Breast epithelium (tissue), 3 donors: Measurements from ENCODE around the gene MMD2.

Experiments
- POLR2A ChIP-seq: fragments of 450-650 bp; IDR thresholded peaks from one replicate; pipeline ENCODE4 v1.6.1; 2016; ENCODE audit warnings: antibody characterized with exemption, mild to moderate bottlenecking, moderate library complexity
- POLR2AphosphoS5 ChIP-seq, 3 donors: sonication (generic); formaldehyde crosslinking; IDR thresholded peaks; one replicate each; pipeline ENCODE4 v1.6.1; 2017; ENCODE audit warnings: antibody characterized with exemption in 3 of 3
- TF ChIP-seq, protein P1 (sequence below), 3 donors: fragments of 450-650 bp; IDR thresholded peaks; one replicate each; pipeline ENCODE4 v1.5.1; 2016 to 2017; ENCODE audit warnings: antibody characterized with exemption in 3 of 3, mild to moderate bottlenecking in 3 of 3, moderate library complexity in 3 of 3

DNA sequence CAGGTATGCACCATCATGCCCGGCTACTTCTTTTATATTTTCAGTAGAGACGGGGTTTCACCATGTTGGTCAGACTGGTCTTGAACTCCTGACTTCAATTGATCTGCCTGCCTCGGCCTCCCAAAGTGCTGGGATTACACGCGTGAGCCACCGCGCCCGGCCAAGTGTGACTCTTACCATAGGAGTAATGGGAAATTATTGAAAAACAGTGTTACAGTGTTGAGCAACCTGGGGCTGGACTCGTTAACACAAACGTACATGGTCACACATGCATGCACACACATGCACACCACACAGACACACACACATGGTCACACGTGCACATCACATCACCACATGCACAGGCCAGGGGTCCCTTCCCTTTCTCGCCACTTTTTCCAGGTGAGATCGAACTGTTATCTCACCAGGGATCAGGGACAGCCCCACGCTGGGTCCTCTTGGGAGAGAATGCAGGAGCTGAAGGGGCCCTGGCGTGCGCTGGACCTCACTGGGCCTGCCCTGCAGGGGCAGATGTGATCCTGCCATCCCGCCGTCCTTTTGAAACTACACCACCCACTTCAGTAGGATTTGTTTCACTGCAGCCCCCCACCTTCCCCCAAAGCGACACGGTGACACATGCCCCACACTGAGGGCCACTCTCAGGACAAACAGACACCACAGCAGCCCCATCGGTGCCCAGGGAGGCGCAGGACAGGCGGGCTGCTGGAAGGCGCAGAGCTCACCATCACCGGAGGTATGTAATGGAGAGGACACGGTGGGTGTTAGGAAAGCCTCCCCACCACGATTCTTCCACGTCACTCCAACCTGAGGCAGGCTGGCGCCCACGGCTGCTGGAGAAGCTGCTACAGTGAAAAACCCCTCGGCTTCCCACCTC lies 85.7 kb downstream of the MMD2 start:
- TF ChIP-seq, protein P1, sequence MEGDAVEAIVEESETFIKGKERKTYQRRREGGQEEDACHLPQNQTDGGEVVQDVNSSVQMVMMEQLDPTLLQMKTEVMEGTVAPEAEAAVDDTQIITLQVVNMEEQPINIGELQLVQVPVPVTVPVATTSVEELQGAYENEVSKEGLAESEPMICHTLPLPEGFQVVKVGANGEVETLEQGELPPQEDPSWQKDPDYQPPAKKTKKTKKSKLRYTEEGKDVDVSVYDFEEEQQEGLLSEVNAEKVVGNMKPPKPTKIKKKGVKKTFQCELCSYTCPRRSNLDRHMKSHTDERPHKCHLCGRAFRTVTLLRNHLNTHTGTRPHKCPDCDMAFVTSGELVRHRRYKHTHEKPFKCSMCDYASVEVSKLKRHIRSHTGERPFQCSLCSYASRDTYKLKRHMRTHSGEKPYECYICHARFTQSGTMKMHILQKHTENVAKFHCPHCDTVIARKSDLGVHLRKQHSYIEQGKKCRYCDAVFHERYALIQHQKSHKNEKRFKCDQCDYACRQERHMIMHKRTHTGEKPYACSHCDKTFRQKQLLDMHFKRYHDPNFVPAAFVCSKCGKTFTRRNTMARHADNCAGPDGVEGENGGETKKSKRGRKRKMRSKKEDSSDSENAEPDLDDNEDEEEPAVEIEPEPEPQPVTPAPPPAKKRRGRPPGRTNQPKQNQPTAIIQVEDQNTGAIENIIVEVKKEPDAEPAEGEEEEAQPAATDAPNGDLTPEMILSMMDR (IDR thresholded peaks at IDR 0.05) = no peak
- TF ChIP-seq POLR2A = no peak
- no peak for TF ChIP-seq POLR2AphosphoS5 (IDR thresholded peaks at IDR 0.05)
